Mucosa of gallbladder (tissue), 1 donor: Measurements from ENCODE around the gene MTPN. TPM values are rescaled to one million over a fixed set of nuclear protein-coding genes. Genes with fewer than 3 reads are reported as not detected.

Experiments
- DNase-seq: peaks from one replicate; pipeline ENCODE4 v3.0.0-alpha.2; 2020; ENCODE audit warnings: low spot score
- total RNA-seq: library from RNA; stranded (reverse); gene quantifications from one replicate; pipeline ENCODE4 v1.2.1, GENCODE V29; 2021
- donor health status: DM: no; HTN: no; CAD: no.

MTPN gene
- total RNA-seq, 1 donor from 2014 or later: 110 TPM

DNA sequence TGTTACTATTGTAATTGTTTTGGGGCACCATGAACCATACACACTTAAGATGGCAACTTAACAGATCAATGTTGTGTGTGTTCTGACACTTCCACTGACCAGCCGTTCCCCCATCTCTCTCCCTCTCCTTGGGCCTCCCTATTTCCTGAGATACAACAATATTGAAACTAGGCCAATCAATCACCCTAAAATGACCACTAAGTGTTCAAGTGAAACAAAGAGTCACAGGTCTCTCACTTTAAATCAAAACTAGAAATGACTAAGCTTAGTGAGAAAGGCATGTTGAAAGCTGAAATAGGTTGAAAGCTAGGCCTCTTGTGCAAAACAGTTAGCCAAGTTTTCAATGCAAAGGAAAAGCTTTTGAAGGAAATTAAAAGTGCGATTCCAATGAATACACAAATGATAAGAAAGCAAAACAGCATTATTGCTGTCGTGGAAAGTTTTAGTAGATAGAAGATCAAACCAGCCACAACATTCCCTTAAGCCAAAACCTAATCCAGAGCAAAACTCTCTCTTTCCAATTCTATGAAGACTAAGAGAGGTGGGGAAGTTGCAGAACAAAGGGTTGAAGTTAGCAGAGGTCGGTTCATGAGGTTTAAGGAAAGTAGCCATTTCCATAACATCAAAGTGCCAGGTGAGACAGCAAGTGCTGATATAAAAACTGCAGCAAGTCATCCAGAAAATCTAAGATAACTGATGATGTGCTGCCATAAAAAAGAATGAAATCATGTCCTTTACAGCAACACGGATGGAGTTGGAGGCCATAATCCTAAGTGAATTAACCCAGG is 90.6 kb downstream of the MTPN start:
- DNase-seq: no peak

DNA sequence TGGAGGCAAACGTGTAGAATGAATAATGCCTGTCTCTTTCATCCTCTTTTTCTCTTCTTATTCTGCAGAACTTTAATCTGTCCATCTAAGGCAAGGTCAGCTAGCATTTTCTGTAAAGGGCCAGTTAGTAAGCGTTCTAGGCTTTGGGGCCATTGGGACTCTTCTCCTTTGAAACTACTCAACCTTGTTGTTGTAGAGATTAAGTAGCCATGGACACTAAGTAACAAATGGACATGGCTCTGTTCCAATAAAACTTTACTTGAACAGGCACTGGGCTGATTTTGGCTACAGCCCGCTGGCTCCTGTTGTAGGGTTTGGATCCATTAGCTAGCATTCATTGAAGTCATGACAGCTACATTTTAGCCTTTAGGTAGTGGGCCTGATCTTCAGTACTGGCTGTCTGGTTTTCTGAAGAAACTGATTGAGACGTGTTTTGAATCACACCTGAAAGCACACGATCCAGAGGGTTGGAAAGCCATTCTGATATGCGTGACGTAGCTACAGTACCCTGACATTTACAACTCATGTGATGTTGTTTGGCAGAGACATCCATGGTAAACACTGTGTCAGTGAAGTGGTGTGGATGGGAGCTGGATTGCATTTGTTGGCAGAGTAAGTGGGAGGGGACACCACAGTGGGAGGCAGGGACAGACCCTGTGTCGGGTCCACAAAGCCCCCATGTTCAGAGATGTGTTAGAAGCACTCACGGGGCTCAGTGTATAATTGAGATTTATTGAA is 92.5 kb downstream of the MTPN start:
- no peak for DNase-seq

DNA sequence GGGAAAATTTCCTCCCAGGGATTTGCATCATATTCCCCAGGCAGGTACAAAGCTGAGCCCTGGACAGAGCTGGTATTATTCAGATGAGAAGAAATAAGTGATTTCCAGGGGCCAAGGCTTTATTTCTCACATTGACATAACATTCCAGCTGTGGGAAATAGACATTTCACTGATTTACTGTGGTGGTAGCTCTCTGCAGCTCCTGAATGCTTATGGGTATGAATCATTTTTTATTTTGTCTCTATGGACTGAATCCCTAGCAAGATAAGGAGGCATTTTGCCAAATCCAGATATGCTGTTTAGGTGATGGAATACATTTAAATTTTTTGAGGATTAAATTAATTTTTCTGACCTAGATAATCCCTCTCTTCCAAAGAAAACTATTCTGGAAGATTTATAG is 97.9 kb downstream of the MTPN start:
- DNase-seq: no peak

DNA sequence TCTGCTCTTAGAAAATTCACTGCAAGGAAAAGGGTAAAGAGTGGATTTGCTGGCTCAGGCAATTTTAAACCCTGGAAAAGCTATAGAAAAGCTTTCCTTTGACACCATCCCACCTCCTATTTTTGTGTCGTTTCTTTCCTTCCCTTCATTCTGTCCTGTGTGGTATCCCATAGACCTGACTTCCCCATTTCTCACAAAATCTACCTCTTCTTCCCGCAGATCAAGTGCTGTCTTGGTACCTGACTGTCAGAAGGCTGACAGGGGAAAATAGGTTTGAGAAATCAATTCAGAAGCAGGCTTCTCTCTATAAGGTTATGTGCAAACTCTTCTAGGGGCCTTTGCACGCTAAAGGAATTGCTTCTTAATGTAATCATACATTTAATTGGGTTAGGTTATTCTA is 98.9 kb downstream of the MTPN start:
- DNase-seq: no peak

DNA sequence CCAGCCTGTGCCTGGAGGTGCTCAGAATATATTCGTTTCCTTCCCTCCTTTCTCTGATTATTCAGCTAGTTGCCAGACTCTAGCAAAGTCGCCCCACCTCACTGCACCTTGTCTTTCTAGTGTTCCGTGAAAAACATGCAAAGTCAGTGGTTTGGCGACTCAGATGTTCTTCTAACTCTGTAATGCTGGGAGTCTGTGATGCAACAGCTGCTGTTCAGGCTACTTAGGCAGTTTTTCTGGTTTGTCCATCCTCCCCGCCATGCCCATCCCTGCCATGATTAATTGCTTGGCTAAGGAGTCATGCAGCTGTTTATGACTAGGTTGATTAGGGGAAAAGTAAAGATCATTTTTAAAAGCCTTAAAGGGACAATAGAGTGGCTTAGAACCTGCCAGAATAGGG is 99.4 kb downstream of the MTPN start:
- no peak for DNase-seq

Other genes starting within 250 kb of the MTPN start
- gene SLC13A4, start 249.2 kb downstream of the MTPN start, total RNA-seq: not detected
- 13.7 TPM for gene FAM180A, start 228.5 kb downstream of the MTPN start, total RNA-seq